Astrocyte (in vitro differentiated cells and primary cell): ENCODE data around the gene CFI.

Experiments used
- CTCF ChIP-seq: IDR thresholded peaks from 2 replicates; pipeline ENCODE4 v1.5.1; 2011; ENCODE audit warnings: low read depth, mild to moderate bottlenecking, inconsistent platforms, low read length, moderate library complexity; ENCODE audit not compliant: insufficient read depth
- EZH2 ChIP-seq: IDR thresholded peaks from 2 replicates; pipeline ENCODE4 v1.6.1; 2012; ENCODE audit warnings: mild to moderate bottlenecking, low read length, inconsistent platforms; ENCODE audit not compliant: insufficient read depth

- TF ChIP-seq CTCF (no peak), EZH2 (no peak)
Measured at GRCh38 chr4:109698656-109699055, 103.1 kb downstream of the CFI start.
